ENCODE results near the gene SPTLC3. TPM values are rescaled to one million over a fixed set of nuclear protein-coding genes. Genes with fewer than 3 reads are reported as not detected.

The SPTLC3 gene
- total and polyA plus RNA-seq, 2 donors (not counting 1 experiment from before 2014, with no cell fraction given): 4.0 TPM

- no peak overlapping the region for H3K4me3 ChIP-seq (replicated peaks in 1 of 4; ENCODE audit: control extremely low read depth in 1 of 4, insufficient read depth in 1 of 4, low read depth in 3 of 4, low read length in 4 of 4)
- no peak overlapping the region for H3K4me2 ChIP-seq (ENCODE audit: extremely low read depth, insufficient read depth, low read length)
- no peak for DNase-seq (ENCODE audit: low read depth in 2 of 2)
- H2AFZ ChIP-seq (ENCODE audit: low read length): no peak overlapping the region
- H3K27me3 ChIP-seq (ENCODE audit: control insufficient read depth, insufficient read depth, low read length): no peaks in the 10 kb centered on the region
- H4K20me1 ChIP-seq (ENCODE audit: control insufficient read depth, extremely low read depth, insufficient read depth, low read length): no peaks in the 10 kb centered on the region
- H3K4me1 ChIP-seq (ENCODE audit: control insufficient read depth, extremely low read depth, insufficient read depth, low read length): no peaks in the 10 kb centered on the region
- TF ChIP-seq EZH2 (IDR thresholded peaks at IDR 0.05; ENCODE audit: low read length, missing control alignments) (no peak), CTCF (conservative IDR thresholded peaks at IDR 0.05 in 1 of 2, IDR thresholded peaks at IDR 0.05 in 1 of 2; ENCODE audit: low read depth in 1 of 2, low read length in 2 of 2) (no peak)
- no peaks in the 10 kb centered on the region for H3K79me2 ChIP-seq (ENCODE audit: control insufficient read depth, insufficient read depth, low read length)
- H3K36me3 ChIP-seq (ENCODE audit: control insufficient read depth, insufficient read depth, low read length): no peaks in the 10 kb centered on the region
- H3K9ac ChIP-seq (ENCODE audit: insufficient read depth, low read length): no peak overlapping the region
- H3K9me3 ChIP-seq (ENCODE audit: control insufficient read depth, insufficient read depth, low read depth, low read length): no peaks in the 10 kb centered on the region
- no peak overlapping the region for H3K27ac ChIP-seq (ENCODE audit: insufficient read depth, low read length)
These were observed 131.4 kb downstream of the SPTLC3 start for GRCh38 chr20:13140201-13140600.

- H4K20me1 ChIP-seq (ENCODE audit: control insufficient read depth, extremely low read depth, insufficient read depth, low read length): no peaks in the 10 kb centered on the region
- no peaks in the 10 kb centered on the region for H3K27me3 ChIP-seq (ENCODE audit: control insufficient read depth, insufficient read depth, low read length)
- no peaks in the 10 kb centered on the region for H3K4me1 ChIP-seq (ENCODE audit: control insufficient read depth, extremely low read depth, insufficient read depth, low read length)
- H3K4me2 ChIP-seq (ENCODE audit: extremely low read depth, insufficient read depth, low read length): no peak overlapping the region
- no peak overlapping the region for H3K4me3 ChIP-seq (replicated peaks in 1 of 4; ENCODE audit: control extremely low read depth in 1 of 4, insufficient read depth in 1 of 4, low read depth in 3 of 4, low read length in 4 of 4)
- no peak for DNase-seq (ENCODE audit: low read depth in 2 of 2)
- H3K79me2 ChIP-seq (ENCODE audit: control insufficient read depth, insufficient read depth, low read length): no peaks in the 10 kb centered on the region
- no peak overlapping the region for H3K27ac ChIP-seq (ENCODE audit: insufficient read depth, low read length)
- H2AFZ ChIP-seq (ENCODE audit: low read length): no peak overlapping the region
- H3K9me3 ChIP-seq (ENCODE audit: control insufficient read depth, insufficient read depth, low read depth, low read length): no peaks in the 10 kb centered on the region
- no peak overlapping the region for H3K9ac ChIP-seq (ENCODE audit: insufficient read depth, low read length)
- no peaks in the 10 kb centered on the region for H3K36me3 ChIP-seq (ENCODE audit: control insufficient read depth, insufficient read depth, low read length)
- TF ChIP-seq CTCF (conservative IDR thresholded peaks at IDR 0.05 in 1 of 2, IDR thresholded peaks at IDR 0.05 in 1 of 2; ENCODE audit: low read depth in 1 of 2, low read length in 2 of 2) (no peak), EZH2 (IDR thresholded peaks at IDR 0.05; ENCODE audit: low read length, missing control alignments) (no peak)
These were observed 132.0 kb downstream of the SPTLC3 start for GRCh38 chr20:13140775-13141174.

DNA sequence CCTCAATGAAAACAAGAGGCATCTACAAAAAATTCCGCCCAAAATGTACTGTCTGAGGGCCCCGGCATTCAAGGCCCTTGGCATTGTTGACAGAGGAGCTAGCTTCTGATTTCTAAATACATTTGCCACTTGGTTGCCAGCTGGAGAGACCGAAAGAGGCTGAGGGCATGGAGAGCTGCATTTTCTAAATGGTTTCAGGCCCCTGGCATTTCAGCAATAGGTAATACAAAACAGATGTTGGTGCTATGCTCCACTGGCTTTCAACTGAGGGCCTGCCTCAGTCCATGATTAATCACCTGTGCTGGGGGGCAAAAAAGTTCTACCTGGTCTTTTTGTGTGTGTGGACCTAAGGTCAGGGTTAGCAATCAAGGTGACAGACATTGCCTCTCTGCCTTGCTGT is 132.8 kb downstream of the SPTLC3 start:
- DNase-seq (ENCODE audit: low read depth in 2 of 2): no peak
- no peak overlapping the region for H3K27ac ChIP-seq (ENCODE audit: insufficient read depth, low read length)
- no peak overlapping the region for H3K9ac ChIP-seq (ENCODE audit: insufficient read depth, low read length)

More for the DNA sequence above, 132.8 kb downstream of the SPTLC3 start:
- Histone ChIP-seq H3K4me1 (ENCODE audit: control insufficient read depth, extremely low read depth, insufficient read depth, low read length) (no peaks in the 10 kb centered on the region), H3K27me3 (ENCODE audit: control insufficient read depth, insufficient read depth, low read length) (no peaks in the 10 kb centered on the region), H4K20me1 (ENCODE audit: control insufficient read depth, extremely low read depth, insufficient read depth, low read length) (no peaks in the 10 kb centered on the region), H3K36me3 (ENCODE audit: control insufficient read depth, insufficient read depth, low read length) (no peaks in the 10 kb centered on the region), H3K4me3 (replicated peaks in 1 of 4; ENCODE audit: control extremely low read depth in 1 of 4, insufficient read depth in 1 of 4, low read depth in 3 of 4, low read length in 4 of 4) (no peak overlapping the region), H2AFZ (ENCODE audit: low read length) (no peak overlapping the region), H3K9me3 (ENCODE audit: control insufficient read depth, insufficient read depth, low read depth, low read length) (no peaks in the 10 kb centered on the region), H3K4me2 (ENCODE audit: extremely low read depth, insufficient read depth, low read length) (no peak overlapping the region), H3K79me2 (ENCODE audit: control insufficient read depth, insufficient read depth, low read length) (no peaks in the 10 kb centered on the region)
- TF ChIP-seq CTCF (conservative IDR thresholded peaks at IDR 0.05 in 1 of 2, IDR thresholded peaks at IDR 0.05 in 1 of 2; ENCODE audit: low read depth in 1 of 2, low read length in 2 of 2): no peak
- no peak for TF ChIP-seq EZH2 (IDR thresholded peaks at IDR 0.05; ENCODE audit: low read length, missing control alignments)

Measured in fibroblast of lung (primary cell).